Caki2 (cell line): ENCODE results near the gene VPS9D1. TPM values are rescaled to one million over a fixed set of nuclear protein-coding genes. Genes with fewer than 3 reads are reported as not detected.
A peak's percentile ranks its signal among the peaks of the same experiment; 100 is the strongest.

Experiments used
- DNase-seq: peaks from one replicate; pipeline ENCODE4 v3.0.0-alpha.2; 2015; ENCODE audit warnings: low read depth
- in situ Hi-C: cut with HindIII; loops from 2 replicates; pipeline ENCODE4 v1.10.0; 2016; ENCODE audit warnings: low sequenced_read_pairs, low pct_unique_long_range_greater_than_20kb, mixed read lengths
- total RNA-seq: library from RNA; depleted of rRNA; stranded (reverse); fragments of >200 nt; shearing (Covaris generic); gene quantifications from 2 replicates; pipeline ENCODE4 v1.2.3, GENCODE V29; 2014; ENCODE audit warnings: low replicate concordance

Gene VPS9D1
- total RNA-seq, 1 experiment from 2014 or later, result 13.5 TPM

- in situ Hi-C loops, result no loop called here
- no peak for DNase-seq
Observed at GRCh38 chr16:89737341-89738071, 16.8 kb upstream of the VPS9D1 start.

GRCh38 chr16:89736554-89736953 lies 15.9 kb upstream of the VPS9D1 start:
- DNase-seq, result no peak
- in situ Hi-C loops, result no loop called here

- in situ Hi-C loops, result no loop called here
- no peak for DNase-seq
Observed at GRCh38 chr16:89733792-89734191, 13.1 kb upstream of the VPS9D1 start.

- no peak for DNase-seq
- in situ Hi-C loops, result no loop called here
Observed at GRCh38 chr16:89733322-89733721, 12.6 kb upstream of the VPS9D1 start.

GRCh38 chr16:89732918-89733242 lies 12.2 kb upstream of the VPS9D1 start:
- no peak for DNase-seq
- in situ Hi-C loops, result no loop called here

GRCh38 chr16:89732142-89732917 lies 11.6 kb upstream of the VPS9D1 start:
- in situ Hi-C loops, result no loop called here

GRCh38 chr16:89730610-89731234 lies 10.0 kb upstream of the VPS9D1 start:
- in situ Hi-C loops, result no loop called here

More at GRCh38 chr16:89732142-89732917, 11.6 kb upstream of the VPS9D1 start:
- DNase-seq, result no peak

GRCh38 chr16:89729863-89730593 lies 9.3 kb upstream of the VPS9D1 start:
- no peak for DNase-seq
- in situ Hi-C loops, result no loop called here

More at GRCh38 chr16:89730610-89731234, 10.0 kb upstream of the VPS9D1 start:
- DNase-seq, result no peak

GRCh38 chr16:89729293-89729692 lies 8.6 kb upstream of the VPS9D1 start:
- in situ Hi-C loops, result no loop called here
- DNase-seq, result no peak

- in situ Hi-C loops, result no loop called here
- no peak for DNase-seq
Observed at GRCh38 chr16:89727406-89728120, 6.9 kb upstream of the VPS9D1 start.

- DNase-seq, result no peak
- in situ Hi-C loops, result no loop called here
Observed at GRCh38 chr16:89723279-89724250, 2.9 kb upstream of the VPS9D1 start.

GRCh38 chr16:89722392-89723278 lies 1.9 kb upstream of the VPS9D1 start:
- peak; percentile 81 for DNase-seq

GRCh38 chr16:89721546-89722391 lies 1.1 kb upstream of the VPS9D1 start:
- DNase-seq, result peak; percentile 64
- in situ Hi-C loops, result no loop called here

More at GRCh38 chr16:89722392-89723278, 1.9 kb upstream of the VPS9D1 start:
- in situ Hi-C loops, result no loop called here

- in situ Hi-C loops, result no loop called here
- no peak for DNase-seq
Observed at GRCh38 chr16:89720551-89720812, 216 bp downstream of the VPS9D1 start.

GRCh38 chr16:89717688-89718505 lies 2.8 kb downstream of the VPS9D1 start:
- DNase-seq, result no peak
- in situ Hi-C loops, result no loop called here
